IPS-NIHi11 (cell line): ENCODE data around the gene MAST3.

Experiments
- DNase-seq: peaks from one replicate; pipeline ENCODE4 v3.0.0; 2012; ENCODE audit warnings: mixed read lengths, low spot score

The MAST3 gene

DNA sequence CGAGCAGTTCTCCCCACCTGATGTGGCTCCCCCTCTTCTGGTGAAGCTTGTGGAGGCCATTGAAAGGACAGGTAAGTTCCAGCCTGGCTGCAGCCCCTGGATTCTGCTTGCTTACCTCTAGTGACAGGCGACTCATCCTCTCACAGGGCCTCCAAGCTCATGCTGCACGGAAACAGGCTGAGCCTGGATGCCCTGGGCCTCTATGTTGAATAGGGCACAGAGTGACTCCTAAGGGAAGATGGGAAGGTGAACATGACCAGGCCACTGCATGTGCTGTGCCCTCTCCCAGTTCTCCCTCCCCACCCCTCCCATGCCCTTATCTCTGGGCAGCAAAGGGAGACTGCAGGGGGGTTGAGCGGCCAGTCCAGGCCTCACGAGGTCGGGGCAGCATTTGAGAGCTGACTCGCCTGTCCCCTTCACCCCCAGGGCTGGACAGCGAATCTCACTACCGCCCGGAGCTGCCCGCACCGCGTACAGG lies 63.0 kb downstream of the MAST3 start:
- no peak for DNase-seq

DNA sequence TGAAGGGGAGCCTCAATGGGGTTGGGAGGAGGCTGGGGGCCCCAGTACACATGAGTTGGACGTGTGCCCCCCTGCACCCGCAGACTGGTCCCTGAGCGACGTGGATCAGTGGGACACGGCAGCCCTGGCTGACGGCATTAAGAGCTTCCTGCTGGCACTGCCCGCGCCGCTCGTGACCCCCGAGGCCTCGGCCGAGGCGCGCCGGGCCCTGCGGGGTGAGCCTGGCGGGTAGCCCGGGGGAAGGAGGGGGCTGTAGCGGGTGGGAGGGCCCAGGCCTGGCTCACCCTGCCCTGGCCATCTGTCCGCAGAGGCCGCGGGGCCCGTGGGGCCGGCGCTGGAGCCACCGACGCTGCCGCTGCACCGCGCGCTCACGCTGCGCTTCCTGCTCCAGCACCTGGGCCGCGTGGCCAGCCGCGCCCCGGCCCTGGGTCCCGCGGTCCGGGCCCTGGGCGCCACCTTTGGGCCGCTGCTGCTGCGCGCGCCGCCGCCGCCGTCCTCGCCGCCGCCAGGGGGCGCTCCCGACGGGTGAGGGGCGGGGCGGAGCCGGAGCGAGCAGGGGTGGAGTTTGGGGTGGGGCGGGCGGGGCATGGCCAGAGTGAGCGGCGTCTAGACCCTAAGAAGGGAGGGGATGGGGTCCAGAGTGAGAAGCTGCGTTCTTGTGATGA lies 63.5 kb downstream of the MAST3 start:
- peak; percentile 97 for DNase-seq

DNA sequence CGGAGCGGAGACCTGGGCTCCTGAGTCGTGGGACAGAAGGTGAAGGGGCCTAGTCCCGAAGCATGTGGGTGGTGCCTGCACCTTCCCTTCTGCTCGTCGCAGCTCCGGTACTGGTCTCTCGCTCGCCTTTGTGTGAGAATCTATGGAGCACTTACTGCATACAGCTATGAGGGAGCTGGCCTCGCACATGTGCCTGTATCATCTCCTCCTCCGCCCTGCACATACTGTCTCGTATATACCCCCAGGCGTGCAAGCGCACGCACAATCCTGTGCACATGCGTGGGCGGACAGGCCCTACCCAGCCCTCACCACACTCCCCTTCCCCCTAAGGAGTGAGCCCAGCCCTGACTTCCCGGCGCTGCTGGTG lies 64.0 kb downstream of the MAST3 start:
- DNase-seq: no peak

DNA sequence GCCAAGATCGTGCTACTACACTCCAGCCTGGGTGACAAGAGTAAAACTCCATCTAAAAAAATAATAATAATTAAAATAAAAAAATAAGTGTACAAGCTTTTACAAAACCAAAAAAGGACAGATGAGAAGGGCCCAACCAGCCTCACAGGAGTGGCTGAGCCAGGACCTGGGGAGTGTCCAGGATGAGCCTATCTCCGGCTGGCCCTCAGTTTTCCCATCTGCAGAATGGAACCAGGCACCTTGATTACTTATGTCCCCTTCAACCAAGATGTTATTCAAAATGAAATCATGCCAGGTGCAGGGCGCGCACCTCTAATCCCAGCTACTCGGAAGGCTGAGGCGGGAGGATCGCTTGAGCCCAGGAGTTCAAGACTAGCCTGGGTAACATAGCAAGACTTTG lies 66.5 kb downstream of the MAST3 start:
- no peak for DNase-seq

DNA sequence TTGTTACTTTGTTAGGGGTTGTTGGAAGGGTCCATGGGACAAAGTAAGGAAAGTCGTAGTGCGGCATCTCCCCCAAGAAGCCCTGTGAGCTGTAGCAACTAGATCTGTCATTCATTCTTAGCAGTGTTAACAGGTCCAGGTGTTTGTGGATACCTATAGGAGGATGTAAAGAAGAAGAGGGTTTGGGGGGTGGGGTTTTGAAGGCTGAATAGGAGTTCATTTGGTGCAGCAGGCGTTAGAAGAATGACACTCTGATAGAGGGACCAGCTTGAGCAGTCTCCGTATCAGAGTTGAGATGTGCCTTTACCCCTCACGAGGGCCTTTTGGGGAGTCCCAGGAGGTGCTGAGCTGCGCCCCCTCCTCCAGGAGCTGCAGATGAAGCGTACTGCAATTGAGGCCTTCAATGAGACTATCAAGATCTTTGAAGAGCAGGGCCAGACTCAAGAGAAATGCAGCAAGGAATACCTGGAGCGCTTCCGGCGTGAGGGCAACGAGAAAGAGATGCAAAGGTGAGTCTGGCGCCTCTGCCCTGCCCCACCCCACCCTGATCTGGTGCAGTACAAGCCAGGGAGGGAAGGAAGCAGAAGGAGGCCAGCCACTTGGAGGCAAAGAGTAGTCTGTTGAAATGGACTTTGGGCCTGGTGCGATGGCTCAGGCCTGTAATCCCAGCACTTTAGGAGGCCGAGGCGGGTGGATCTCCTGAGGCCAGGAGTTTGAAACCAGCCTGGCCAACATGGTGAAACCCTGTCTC lies 68.4 kb downstream of the MAST3 start:
- no peak for DNase-seq

DNA sequence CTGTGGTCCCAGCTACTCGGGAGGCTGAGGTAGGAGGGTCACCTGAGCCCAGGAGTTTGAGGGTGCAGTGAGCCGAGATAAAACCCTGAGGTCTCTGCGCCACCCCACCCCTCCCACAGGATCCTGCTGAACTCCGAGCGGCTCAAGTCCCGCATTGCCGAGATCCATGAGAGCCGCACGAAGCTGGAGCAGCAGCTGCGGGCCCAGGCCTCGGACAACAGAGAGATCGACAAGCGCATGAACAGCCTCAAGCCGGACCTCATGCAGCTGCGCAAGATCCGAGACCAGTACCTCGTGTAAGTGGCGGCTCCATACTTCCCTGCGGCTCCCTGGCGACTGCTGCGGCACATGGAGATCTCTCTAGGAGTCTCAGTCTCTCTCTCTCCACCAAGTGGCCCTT lies 69.4 kb downstream of the MAST3 start:
- DNase-seq: no peak

DNA sequence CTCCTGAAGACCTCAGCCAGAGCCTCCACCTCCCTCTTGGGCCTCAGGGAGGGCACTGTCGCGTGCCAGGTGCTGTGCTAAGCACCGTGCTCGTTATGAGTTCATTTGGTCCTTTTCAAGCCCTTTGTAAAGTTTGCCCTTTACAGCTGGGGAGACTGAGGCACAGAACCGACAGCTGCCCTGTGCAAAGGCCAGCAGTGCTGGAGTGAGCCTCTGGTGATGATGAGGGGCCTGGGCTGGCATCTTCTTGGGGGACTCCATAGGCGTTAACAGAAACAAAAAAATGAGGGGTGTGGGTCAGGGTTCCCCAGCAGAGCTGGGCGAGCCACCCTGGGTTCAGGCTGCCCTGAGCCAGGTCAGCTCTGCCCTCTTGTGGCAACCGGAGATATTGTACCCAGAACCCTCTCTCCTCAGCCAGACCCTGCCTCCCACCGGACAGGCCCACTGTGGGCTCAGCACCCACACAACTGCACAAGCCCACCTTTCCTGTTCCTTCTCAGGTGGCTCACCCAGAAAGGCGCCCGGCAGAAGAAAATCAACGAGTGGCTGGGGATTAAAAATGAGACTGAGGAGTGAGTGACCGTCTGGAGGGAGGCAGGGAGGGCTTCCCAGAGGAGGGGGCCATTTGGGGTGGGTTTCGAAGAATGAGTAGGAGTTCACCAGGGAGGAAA lies 70.5 kb downstream of the MAST3 start:
- DNase-seq: peak; percentile 94

DNA sequence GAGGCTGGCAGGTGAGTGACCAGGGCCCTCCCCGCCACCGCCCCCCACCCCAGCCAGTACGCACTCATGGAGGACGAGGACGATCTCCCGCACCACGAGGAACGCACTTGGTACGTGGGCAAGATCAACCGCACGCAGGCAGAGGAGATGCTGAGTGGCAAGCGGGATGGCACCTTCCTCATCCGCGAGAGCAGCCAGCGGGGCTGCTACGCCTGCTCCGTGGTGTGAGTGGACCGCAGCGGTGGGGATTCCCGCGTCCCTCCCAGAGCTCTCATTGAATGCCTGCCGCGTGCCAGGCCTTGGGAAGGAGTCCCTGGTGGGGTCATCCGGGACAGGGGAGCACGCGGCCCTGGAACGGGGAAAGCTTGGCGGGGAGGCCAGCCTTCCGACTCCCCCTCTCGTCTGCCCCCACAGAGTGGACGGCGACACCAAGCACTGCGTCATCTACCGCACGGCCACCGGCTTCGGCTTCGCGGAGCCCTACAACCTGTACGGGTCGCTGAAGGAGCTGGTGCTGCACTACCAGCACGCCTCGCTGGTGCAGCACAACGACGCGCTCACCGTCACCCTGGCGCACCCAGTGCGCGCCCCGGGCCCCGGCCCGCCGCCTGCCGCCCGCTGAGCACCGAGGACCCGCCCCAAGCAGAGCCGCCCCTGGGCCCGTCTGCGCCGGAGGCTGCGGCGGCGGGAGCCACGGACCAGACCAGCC lies 71.2 kb downstream of the MAST3 start:
- DNase-seq: no peak

DNA sequence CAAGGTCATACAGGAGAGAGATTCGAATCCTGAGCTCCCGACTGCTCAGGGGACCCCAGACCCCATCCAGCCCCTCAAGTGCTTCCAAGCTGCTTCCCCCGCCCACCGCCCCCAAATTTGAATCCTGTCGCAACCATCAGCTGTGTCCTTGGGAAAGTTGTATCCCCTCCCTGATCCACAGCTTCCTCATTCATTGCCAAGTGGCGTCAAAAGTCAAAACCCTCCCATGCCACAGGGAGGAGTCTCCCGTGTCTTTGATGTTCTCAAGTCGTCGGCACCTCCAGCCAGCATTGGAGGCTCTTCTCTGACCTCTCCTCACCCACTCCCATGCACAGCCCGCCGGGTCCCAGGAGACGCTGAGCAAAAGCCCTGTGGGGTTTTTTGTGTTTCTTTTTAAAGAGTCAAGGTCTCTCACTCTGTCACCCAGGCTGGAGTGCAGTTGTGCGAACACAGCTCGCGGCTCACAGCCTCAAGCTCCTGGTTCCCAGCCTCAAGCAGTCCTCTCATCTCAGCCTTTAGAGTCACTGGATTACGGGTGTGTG lies 73.2 kb downstream of the MAST3 start:
- no peak for DNase-seq

DNA sequence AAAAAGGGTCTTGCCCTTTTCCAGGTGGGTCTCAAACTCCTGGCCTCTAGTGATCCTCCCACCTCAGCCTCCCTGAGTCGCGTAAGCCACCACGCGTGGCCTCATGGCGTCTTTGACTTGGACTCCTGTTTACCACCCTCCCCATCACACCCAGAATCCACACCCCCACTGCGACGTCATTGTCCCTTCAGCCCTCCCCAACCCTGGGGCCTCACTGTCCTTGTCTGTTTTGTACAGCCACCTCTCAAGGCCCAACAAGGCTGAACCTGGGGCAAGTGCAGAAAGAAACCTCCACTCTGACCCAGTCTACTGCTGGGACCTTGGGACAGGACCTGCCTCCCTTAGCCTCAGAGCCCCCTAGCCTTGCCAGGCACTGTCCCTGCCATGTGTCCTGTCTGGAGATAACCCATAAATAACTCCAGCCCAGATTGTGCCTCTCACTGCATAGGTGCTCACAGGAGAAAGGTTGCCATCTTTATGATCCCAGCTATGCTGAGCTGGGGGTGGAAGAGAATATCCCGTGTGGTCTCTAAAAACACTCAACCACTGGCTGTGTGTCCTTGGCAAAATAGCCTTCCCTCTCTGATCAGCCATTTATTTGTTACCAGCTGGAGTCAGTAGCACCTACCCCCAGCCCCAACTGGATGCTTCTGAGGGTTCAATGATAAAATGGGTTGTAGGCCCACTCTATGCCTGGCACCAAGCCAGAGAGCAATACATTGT lies 74.2 kb downstream of the MAST3 start:
- DNase-seq: no peak

DNA sequence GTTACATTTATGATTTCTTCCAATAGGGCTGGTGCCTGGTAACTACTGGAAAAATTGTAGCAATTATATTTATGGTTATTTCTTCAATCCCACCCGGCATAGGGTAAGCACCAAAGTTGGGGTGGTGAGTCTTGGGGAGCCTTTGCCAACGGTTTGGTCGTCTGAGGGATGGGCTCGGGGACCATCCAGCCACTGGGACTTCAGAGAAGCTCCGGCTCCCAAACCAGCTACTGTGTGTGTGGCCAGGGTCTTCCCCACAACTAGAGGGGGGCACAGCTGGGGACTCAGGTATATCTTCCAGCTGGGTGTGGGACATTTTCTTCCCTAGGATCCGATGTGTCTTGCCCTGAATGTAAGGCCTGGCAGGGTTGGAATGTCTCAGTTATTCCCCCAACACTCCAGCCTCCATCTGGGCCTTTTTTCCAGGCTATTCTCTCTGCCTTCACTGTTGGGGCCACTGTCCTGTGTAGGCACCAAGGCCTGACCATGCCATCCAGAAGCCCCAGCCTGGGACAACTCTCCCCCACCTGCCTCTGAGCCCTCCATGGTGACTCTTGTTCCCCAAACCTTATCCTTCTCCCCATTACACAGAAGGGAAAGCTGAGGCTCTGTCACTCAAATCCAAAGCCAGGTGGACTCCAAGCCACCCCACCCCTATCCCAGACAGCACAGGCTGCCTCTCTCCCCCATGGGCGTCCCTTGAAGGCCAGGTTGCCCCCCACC lies 74.9 kb downstream of the MAST3 start:
- DNase-seq: no peak

DNA sequence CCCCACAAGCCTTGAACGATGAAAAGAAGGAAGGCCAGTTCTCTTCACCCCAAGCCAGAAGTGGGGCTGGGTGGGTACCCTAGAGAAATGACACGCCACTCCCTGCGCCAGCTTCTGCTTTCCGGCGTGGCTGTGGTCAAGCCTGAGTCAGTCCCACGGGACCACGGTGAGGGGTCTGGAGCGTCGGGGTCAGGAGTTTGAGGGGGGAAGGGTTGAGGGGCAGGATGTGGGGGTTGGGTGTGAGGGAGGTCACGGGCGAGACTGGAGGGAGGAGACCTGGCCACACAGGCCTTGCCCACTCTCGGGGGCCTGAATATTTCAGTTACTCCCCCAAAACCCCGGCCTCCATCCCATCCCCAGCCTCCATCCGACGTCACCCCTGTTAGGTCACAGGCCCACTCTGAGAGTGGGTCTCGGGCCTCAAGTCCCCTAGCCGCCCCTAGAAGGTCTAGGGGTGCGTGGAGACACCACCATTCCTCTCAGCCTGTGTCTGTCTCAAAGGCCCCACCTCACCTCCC lies 75.5 kb downstream of the MAST3 start:
- no peak for DNase-seq

DNA sequence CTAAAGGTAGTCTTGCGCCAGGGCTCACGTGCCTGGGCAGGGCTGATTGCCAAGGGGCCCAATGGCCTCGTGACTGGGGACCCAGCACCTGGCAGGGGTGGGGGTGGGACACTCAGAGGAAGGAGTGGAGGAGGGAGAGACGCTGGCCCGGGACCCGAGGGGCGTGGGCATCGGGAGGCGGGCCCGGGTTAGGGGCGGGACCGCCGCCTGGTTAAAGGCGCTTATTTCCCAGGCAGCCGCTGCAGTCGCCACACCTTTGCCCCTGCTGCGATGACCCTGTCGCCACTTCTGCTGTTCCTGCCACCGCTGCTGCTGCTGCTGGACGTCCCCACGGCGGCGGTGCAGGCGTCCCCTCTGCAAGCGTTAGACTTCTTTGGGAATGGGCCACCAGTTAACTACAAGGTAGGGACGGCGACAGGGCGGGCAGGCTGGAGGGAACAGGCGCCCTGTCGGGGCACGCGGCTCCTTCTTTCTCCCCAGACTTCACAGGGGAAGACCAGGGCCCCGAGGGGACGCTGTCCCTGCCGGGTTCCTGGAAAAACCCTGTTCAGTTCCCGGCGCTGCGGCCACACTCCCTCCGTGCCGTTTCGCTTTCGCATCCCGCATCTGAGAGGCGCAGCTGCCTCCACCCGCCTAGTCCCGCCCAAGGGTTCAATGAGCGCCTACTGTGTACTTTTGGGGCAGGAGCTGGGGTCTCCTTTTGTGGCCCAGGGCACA lies 76.2 kb downstream of the MAST3 start, which contains the start of gene IFI30:
IFI30 (plus strand) TSS at position 242 of the 717 bp plus-strand sequence; CDS start at position 271, 29 bp downstream.
- peak; percentile 89 for DNase-seq

DNA sequence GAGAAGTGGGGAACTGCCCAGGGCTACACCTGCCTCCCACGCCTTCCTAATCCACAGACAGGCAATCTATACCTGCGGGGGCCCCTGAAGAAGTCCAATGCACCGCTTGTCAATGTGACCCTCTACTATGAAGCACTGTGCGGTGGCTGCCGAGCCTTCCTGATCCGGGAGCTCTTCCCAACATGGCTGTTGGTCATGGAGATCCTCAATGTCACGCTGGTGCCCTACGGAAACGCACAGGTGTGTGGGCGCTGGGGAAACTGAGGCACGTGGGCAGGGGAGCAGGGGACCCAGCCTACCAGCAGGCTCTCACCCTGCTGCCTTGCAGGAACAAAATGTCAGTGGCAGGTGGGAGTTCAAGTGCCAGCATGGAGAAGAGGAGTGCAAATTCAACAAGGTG lies 77.4 kb downstream of the MAST3 start:
- DNase-seq: no peak

DNA sequence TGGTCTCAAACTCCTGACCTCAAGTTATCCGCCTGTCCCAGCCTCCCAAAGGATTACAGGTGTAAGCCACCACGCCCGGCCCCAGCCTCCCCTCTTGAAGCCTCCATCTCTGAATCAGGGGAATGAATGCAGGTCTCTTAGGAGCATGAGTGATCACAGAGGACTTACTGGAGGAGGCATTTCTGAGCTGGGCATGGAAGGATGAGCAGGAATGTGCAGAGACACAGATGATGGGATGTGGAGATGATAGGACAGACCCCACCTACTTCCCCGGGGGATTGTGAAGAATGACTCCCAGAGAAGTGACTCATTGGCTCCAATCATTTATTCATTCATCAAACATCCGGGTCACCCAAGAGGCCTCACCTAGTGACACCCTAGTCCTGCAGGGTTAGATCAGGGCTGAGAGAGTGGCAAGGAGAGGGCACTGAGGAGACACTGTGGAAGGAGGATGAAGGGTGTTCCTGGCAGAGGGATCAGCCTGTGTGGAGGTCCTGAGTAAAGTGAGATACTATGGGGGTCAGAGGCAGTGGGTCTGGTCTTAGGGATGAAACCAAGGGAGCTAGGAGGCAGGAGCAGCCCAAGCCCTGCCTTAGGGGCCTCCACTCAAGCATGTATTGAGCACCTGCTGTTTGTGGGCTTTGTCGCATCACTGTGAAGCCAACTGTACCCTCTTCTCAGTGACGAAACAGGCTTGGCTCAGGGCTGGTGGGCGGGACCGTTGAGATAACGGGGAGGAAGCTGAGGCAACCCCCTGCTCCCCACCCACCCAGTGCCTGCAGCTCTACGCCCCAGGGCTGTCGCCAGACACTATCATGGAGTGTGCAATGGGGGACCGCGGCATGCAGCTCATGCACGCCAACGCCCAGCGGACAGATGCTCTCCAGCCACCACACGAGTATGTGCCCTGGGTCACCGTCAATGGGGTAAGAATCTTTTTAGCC lies 79.1 kb downstream of the MAST3 start:
- no peak for DNase-seq

DNA sequence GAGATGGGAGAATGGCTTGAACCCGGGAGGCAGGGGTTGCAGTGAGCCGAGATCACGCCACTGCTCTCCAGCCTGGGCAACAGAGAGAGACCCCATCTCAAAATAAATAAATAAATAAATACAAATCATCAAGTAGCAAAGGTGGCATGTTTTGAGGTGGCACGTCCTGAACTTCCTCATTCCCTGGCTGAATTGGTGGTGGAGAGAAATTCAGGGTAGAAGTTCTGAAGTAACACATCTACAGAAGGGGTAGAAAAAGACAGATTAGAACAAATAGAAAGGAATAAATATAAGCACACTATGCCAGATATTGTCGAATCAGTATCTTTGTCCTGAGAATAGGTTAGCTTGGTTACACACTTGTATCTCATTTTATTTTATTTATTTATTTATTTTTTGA lies 82.4 kb downstream of the MAST3 start:
- DNase-seq: no peak

DNA sequence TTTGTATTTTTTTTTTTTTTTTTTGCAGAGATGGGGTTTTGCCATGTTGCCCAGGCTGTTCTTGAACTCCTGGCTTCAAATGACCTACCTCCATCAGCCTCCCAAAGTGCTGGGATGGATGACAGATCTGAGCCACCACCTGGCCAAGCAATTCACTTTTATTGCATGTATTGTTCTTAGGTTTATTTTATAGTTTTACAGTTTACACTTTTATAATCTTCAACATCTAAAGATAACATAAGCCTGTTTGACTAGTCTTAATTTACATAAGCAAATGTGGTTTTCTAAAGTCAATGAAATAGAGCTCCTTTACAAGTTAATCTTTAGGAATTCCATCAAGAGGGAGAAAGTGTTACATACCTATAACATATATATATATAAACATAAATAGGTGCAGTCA lies 86.0 kb downstream of the MAST3 start:
- no peak for DNase-seq

DNA sequence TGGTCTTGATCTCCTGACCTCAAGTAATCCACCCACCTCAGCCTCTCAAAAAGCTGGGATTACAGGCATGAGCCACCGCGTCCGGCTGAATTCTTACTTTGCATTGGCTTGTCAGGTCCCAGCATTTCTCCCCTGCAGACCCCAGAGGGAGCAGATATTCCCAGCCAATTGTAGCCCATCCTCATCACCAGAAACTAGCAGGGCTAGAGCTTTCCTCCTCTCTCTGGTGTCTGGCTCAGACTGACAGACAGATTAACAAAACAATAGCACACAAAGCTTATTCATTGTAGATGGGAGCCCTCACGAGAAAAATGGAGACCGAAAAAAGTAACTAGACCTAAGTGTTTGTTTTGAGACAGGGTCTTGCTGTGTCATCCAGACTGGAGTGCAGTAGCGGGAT lies 88.0 kb downstream of the MAST3 start:
- DNase-seq: no peak

DNA sequence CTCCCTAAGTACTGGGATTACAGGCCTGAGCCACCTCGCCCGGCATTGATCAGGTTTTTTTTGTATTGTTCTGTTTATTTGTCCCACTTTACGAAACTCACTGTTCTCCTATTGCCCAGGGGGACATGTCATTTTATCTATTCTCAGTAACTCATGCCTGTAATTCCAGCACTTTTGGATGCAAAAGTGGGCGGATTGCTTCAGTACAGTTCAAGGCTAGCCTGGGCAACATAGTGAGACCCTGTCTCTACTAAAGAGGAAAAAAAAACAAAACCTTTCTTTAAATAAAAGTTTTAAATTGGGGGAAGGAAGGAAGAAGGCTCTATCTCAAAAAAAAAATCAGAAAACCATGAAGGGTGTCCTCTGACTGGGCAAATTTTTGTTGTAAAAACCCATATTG lies 92.7 kb downstream of the MAST3 start:
- no peak for DNase-seq
